ENCODE results near the gene INA.

Gene INA

GRCh38 chr10:103276251-103276895, 565 bp upstream of the INA start:
- no peak for DNase-seq

GRCh38 chr10:103277713-103278536, 987 bp downstream of the INA start:
- DNase-seq = no peak

- DNase-seq = no peak
Measured at GRCh38 chr10:103278537-103278823, 1.5 kb downstream of the INA start.

- DNase-seq = no peak
Measured at GRCh38 chr10:103278862-103279298, 1.9 kb downstream of the INA start.

- DNase-seq = no peak
Measured at GRCh38 chr10:103280031-103280430, 3.1 kb downstream of the INA start.

GRCh38 chr10:103280506-103280905, 3.6 kb downstream of the INA start:
- no peak for DNase-seq

GRCh38 chr10:103281753-103282152, 4.8 kb downstream of the INA start:
- DNase-seq = peak; percentile 9

GRCh38 chr10:103282961-103283360, 6.0 kb downstream of the INA start:
- no peak for DNase-seq

- no peak for DNase-seq
Measured at GRCh38 chr10:103284170-103284569, 7.2 kb downstream of the INA start.

- no peak for DNase-seq
Measured at GRCh38 chr10:103287992-103288391, 11.1 kb downstream of the INA start.

- no peak for DNase-seq
Measured at GRCh38 chr10:103291588-103291987, 14.7 kb downstream of the INA start.

GRCh38 chr10:103295374-103296015, 18.6 kb downstream of the INA start:
- DNase-seq = no peak

- no peak for DNase-seq
Measured at GRCh38 chr10:103307594-103307993, 30.7 kb downstream of the INA start.

- DNase-seq = no peak
Measured at GRCh38 chr10:103310197-103310596, 33.3 kb downstream of the INA start.

- no peak for DNase-seq
Measured at GRCh38 chr10:103316087-103316486, 39.1 kb downstream of the INA start.

- DNase-seq = no peak
Measured at GRCh38 chr10:103327906-103328305, 51.0 kb downstream of the INA start.

- no peak for DNase-seq
Measured at GRCh38 chr10:103333934-103334520, 57.1 kb downstream of the INA start.

- no peak for DNase-seq
Measured at GRCh38 chr10:103334567-103334966, 57.6 kb downstream of the INA start.

GRCh38 chr10:103336370-103336769, 59.4 kb downstream of the INA start:
- no peak for DNase-seq

All from NCI-H446 treated with DMSO at 0.1 percent for 48 hours (cell line).